ENCODE results near the gene KDM4C.

DNA sequence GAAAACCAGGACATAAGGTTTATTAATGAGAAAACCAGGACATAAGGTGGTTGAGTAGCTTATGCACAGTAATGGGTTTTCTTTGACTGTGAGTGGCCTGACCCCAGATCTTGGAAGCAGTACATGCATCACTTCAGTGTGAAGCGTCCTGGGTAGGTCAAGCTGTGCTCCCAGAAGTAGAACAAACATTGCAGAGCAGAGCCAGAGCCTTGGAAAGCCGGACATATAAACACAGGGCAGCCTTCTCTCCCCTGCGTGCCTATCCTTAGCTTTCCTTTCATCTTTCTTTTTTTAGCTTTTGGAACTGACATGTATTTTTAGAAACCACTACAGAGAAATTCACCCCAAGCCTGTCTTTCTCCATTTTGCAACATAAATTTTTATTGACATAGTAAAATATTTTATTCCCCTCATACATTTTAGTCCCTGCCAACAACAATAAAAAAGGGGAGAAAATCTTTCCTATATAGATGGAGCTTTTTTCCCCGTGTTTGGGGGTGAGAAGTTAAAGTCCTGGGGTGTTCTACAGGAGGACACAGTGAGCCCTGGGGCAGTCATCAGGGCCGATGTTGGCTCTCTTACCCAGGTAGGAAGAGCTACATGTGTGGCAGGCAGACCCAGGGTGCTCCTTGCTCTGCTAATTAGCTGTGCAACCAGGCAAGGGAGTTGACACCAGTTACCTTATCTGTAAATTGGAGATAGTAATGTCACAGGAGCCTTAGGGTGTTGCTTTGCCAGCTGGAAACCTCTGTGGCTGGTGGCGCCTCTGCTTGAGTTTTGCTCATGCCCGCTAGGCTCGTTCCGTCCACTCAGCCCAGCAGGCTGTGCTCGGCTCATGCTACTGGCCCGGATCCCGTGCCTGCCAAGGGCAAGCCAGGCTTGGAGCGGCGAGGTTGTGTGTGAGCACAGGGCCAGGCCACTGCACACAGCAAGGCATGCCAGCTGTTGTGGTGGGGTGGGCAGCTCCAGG is 389.6 kb downstream of the KDM4C start:
- TF ChIP-seq, protein P1, sequence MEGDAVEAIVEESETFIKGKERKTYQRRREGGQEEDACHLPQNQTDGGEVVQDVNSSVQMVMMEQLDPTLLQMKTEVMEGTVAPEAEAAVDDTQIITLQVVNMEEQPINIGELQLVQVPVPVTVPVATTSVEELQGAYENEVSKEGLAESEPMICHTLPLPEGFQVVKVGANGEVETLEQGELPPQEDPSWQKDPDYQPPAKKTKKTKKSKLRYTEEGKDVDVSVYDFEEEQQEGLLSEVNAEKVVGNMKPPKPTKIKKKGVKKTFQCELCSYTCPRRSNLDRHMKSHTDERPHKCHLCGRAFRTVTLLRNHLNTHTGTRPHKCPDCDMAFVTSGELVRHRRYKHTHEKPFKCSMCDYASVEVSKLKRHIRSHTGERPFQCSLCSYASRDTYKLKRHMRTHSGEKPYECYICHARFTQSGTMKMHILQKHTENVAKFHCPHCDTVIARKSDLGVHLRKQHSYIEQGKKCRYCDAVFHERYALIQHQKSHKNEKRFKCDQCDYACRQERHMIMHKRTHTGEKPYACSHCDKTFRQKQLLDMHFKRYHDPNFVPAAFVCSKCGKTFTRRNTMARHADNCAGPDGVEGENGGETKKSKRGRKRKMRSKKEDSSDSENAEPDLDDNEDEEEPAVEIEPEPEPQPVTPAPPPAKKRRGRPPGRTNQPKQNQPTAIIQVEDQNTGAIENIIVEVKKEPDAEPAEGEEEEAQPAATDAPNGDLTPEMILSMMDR (IDR thresholded peaks at IDR 0.05) = no peak
- no peak for TF ChIP-seq POLR2A (IDR thresholded peaks at IDR 0.05)
- TF ChIP-seq POLR2AphosphoS5 (IDR thresholded peaks at IDR 0.05) = no peak
